Mucosa of rectum (tissue), 2 donors: Measurements from ENCODE around the gene ANKRD13D.

ENCODE experiments used
- H3K27ac ChIP-seq, 2 donors: one replicate each; pipeline ENCODE4 v1.7.0; 2013; ENCODE audit warnings: inconsistent platforms in 2 of 2, low read depth in 2 of 2, low read length in 2 of 2
- H3K27me3 ChIP-seq, 2 donors: one replicate each; pipeline ENCODE4 v1.7.0; 2013; ENCODE audit warnings: low read length in 2 of 2; ENCODE audit not compliant: control insufficient read depth in 2 of 2, insufficient read depth in 2 of 2
- H3K36me3 ChIP-seq, 2 donors: one replicate each; pipeline ENCODE4 v1.7.0; 2013; ENCODE audit warnings: low read length in 2 of 2; ENCODE audit not compliant: control insufficient read depth in 2 of 2, insufficient read depth in 2 of 2
- H3K4me1 ChIP-seq, 2 donors: one replicate each; pipeline ENCODE4 v1.7.0; 2013; ENCODE audit warnings: low read length in 2 of 2, mild to moderate bottlenecking in 1 of 2; ENCODE audit not compliant: control insufficient read depth in 2 of 2, insufficient read depth in 2 of 2
- H3K4me3 ChIP-seq, 2 donors: one replicate each; pipeline ENCODE4 v1.7.0; 2013; ENCODE audit warnings: low read length in 2 of 2
- H3K9ac ChIP-seq, 2 donors: one replicate each; pipeline ENCODE4 v1.7.0; 2013; ENCODE audit warnings: low read length in 2 of 2, low read depth in 1 of 2, mild to moderate bottlenecking in 1 of 2
- H3K9me3 ChIP-seq, 2 donors: one replicate each; pipeline ENCODE4 v1.7.0; 2013; ENCODE audit warnings: low read length in 2 of 2; ENCODE audit not compliant: control insufficient read depth in 2 of 2
- donor health status: healthy.
- donor health status: Normal muscosa, but diverticular disease.

The ANKRD13D gene

DNA sequence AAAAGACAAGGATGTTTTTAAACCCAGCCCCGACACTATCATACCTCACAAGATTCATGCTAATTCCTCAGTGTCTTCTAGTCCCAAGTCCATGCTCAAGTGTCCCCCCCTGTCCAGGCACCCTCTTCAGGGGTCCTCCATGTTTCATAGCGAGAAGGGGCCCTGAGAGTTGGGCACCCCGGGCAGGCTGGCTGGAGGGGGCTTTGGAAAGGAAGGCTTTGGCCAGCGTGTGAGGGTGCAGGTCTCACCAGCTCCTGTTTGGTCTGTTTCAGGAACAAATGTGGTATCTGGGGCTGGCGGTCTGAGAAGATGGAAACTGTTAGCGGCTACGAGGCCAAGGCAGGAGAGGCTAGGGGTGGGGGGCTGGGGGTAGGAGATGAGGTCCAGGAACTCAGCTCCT lies 9.7 kb downstream of the ANKRD13D start:
- Histone ChIP-seq H3K27me3 (no peaks in the 10 kb centered on the region), H3K9ac (no peak overlapping the region), H3K36me3 (peaks cover 18 to 20% of the 10 kb centered on the region in 2 donors), H3K4me3 (no peak overlapping the region), H3K9me3 (peaks cover 0 to 3% of the 10 kb centered on the region in 2 donors), H3K27ac (no peak overlapping the region), H3K4me1 (peaks cover 6 to 18% of the 10 kb centered on the region in 2 donors)

DNA sequence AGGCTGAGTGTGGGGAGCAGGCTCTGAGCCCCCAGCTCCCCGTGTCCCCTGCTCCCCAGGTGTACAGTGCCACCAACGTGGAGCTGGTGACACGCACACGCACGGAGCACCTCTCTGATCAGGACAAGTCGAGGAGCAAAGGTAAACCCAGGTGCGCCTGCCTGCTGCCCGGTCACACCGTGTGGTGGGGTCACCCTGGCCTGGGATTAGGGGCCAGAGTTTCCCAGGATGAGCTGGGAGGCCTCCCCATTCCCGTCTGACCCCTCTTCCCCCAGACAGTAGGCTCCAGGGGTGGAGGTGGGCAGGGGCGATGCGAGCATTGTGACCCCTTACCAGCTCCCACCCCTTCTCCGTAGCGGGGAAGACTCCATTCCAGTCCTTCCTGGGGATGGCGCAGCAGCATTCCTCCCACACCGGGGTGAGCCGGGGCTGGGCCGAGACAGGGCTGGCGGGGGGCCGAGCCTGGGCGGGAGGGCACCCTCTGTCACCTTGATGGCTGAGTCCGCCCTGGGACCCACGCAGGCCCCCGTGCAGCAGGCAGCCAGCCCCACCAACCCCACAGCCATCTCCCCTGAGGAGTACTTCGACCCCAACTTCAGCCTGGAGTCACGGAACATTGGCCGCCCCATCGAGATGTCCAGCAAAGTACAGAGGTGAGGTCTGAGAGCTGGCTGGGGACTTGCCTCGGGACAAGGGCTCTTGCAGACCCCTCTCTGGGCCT lies 10.5 kb downstream of the ANKRD13D start:
- peaks cover 12 to 24% of the 10 kb centered on the region in 2 donors for H3K4me1 ChIP-seq
- peaks cover 18 to 20% of the 10 kb centered on the region in 2 donors for H3K36me3 ChIP-seq
- H3K27ac ChIP-seq, result no peak overlapping the region
- no peak overlapping the region for H3K9ac ChIP-seq
- no peaks in the 10 kb centered on the region for H3K27me3 ChIP-seq
- H3K4me3 ChIP-seq, result no peak overlapping the region
- H3K9me3 ChIP-seq, result peaks cover 0 to 3% of the 10 kb centered on the region in 2 donors

DNA sequence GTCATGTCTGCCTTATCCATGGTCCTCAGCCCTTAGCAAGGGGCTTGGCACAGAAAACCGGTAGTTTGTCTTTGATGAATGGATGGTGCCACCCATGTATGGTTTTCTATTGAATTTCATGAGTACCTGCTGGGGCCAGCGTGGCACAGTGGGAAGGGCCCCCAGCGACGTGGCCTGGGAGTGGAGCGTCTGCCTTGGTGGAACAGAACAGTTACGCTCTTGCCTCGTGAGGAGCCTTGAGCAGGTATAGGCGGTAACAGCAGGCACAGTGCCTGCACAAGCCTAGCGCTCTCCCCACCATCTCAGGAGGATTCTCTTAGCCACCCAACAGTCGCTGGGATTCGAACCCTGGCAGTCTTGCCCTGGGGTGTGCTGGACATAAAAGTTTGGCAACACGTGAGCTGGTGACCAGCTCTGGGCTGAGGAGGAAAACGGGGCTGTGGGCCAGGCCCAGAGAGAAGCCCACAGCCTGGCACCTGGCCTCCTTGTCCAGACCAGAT lies 11.2 kb downstream of the ANKRD13D start:
- H3K4me3 ChIP-seq, result no peak overlapping the region
- no peaks in the 10 kb centered on the region for H3K27me3 ChIP-seq
- peaks cover 0 to 3% of the 10 kb centered on the region in 2 donors for H3K9me3 ChIP-seq
- no peak overlapping the region for H3K9ac ChIP-seq
- H3K27ac ChIP-seq, result no peak overlapping the region
- H3K36me3 ChIP-seq, result peaks cover 18 to 20% of the 10 kb centered on the region in 2 donors
- peaks cover 15 to 27% of the 10 kb centered on the region in 2 donors for H3K4me1 ChIP-seq

DNA sequence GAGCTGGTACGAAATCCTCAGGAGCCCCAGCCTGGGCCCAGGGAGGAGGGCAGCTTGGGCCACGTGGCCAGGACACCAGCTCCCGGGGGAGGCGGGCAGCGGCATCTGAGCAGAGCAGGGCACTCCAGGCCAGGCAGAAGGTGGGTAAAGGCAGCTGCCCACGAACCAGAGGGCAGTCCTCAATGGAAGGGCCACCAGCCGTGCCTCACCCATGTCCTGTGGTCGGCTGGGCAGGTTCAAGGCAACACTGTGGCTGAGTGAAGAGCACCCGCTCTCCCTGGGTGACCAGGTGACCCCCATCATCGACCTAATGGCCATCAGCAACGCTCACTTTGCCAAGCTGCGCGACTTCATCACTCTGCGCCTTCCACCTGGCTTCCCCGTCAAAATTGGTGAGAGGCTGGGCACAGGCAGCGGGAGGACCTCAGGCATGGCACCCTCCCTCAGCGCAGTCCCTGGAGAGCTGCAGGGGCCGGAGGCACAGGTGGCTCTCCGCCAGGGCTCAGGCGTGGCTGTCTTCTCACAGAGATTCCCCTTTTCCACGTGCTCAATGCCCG lies 11.7 kb downstream of the ANKRD13D start:
- H3K36me3 ChIP-seq, result peaks cover 18 to 20% of the 10 kb centered on the region in 2 donors
- H3K27ac ChIP-seq, result no peak overlapping the region
- H3K4me3 ChIP-seq, result no peak overlapping the region
- peaks cover 15 to 27% of the 10 kb centered on the region in 2 donors for H3K4me1 ChIP-seq
- H3K9ac ChIP-seq, result no peak overlapping the region
- peaks cover 0 to 2% of the 10 kb centered on the region in 2 donors for H3K9me3 ChIP-seq
- no peaks in the 10 kb centered on the region for H3K27me3 ChIP-seq

DNA sequence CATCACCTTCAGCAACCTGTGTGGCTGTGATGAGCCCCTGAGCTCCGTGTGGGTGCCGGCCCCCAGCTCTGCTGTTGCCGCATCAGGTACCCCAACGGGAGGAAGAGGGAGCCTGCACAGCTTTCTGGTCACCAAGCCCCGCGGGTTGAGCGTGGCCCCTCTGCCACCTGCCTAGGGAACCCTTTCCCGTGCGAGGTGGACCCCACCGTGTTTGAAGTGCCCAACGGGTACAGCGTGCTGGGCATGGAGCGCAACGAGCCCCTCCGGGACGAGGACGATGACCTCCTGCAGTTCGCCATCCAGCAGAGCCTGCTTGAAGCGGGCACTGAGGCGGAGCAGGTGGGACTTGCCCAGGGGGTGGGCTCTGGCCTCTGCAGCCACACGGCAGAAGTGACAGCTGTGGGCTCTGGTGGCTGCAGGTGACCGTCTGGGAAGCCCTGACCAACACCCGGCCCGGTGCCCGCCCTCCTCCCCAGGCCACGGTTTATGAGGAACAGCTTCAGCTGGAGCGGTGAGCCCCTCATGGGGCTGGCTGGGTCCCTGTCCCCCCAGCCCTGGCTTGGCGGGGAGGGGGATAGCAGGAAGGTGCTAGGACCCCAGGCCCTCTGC lies 12.3 kb downstream of the ANKRD13D start:
- Histone ChIP-seq H3K9ac (peak overlapping the region in 1 of 2 donors; percentile 69), H3K36me3 (peaks cover 18 to 20% of the 10 kb centered on the region in 2 donors), H3K9me3 (no peaks in the 10 kb centered on the region), H3K4me3 (peak overlapping the region in 1 of 2 donors; percentile 54), H3K27me3 (no peaks in the 10 kb centered on the region), H3K4me1 (peaks cover 15 to 27% of the 10 kb centered on the region in 2 donors), H3K27ac (no peak overlapping the region)

DNA sequence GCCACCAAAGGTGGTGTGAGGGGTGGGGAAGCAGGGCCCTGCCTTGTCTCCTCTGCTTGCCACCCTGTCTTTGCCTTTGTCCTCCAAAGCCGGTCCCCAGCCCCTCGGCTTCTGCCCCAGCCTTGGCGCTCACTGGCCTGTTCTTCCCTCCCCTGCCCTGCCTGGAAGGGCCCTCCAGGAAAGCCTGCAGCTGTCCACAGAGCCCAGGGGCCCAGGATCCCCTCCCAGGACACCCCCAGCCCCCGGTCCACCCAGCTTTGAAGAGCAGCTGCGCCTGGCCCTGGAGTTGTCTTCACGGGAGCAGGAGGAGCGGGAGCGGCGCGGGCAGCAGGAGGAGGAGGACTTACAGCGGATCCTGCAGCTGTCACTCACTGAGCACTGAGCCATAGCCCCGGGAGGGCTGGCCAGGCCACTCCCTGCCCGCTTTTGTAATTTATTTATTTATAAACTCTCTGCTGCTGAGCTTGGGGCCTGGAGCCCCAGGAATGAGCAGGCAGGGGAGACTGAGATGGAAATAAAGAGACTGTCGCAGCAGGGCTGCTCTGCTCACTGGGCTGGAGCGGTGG lies 12.9 kb downstream of the ANKRD13D start:
- Histone ChIP-seq H3K9ac (peak overlapping the region; percentile 81 to 95), H3K4me3 (peak overlapping the region; percentile 77 to 79), H3K4me1 (peaks cover 15 to 27% of the 10 kb centered on the region in 2 donors), H3K9me3 (no peaks in the 10 kb centered on the region), H3K27ac (peak overlapping the region; percentile 86 to 91), H3K27me3 (no peaks in the 10 kb centered on the region), H3K36me3 (peaks cover 20 to 23% of the 10 kb centered on the region in 2 donors)

DNA sequence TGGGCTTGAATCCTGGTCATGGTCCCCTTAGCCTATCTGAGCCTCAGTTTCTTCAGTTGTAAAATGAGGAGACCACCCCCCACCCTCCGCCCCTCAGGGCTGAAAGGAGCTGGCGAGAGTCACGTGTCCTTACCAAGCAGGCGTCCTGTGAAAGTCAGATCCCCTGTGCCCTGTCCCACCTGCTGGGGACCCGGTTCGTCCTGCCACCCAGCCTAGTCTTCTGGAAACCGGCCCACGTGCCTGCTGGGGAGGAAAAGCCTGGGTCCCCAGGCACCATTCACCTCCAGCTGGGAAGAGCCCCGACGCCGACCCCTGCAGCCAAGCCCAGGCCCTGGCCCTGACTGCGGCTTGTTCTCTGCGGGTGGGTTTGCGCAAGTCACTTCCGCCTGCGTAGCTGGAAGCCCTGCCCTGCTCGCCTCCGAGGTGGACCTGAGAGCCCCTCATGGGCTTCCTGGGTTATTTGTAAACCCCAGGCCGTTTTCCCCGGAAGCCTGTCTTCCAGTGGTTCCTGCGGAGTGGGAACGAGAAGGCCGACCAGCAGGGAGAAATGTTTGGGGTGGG lies 13.5 kb downstream of the ANKRD13D start:
- Histone ChIP-seq H3K9me3 (no peaks in the 10 kb centered on the region), H3K4me1 (peaks cover 15 to 27% of the 10 kb centered on the region in 2 donors), H3K36me3 (peaks cover 26 to 30% of the 10 kb centered on the region in 2 donors), H3K9ac (peak overlapping the region; percentile 81 to 95), H3K27ac (peak overlapping the region; percentile 86 to 91), H3K4me3 (peak overlapping the region; percentile 77 to 79), H3K27me3 (no peaks in the 10 kb centered on the region)

DNA sequence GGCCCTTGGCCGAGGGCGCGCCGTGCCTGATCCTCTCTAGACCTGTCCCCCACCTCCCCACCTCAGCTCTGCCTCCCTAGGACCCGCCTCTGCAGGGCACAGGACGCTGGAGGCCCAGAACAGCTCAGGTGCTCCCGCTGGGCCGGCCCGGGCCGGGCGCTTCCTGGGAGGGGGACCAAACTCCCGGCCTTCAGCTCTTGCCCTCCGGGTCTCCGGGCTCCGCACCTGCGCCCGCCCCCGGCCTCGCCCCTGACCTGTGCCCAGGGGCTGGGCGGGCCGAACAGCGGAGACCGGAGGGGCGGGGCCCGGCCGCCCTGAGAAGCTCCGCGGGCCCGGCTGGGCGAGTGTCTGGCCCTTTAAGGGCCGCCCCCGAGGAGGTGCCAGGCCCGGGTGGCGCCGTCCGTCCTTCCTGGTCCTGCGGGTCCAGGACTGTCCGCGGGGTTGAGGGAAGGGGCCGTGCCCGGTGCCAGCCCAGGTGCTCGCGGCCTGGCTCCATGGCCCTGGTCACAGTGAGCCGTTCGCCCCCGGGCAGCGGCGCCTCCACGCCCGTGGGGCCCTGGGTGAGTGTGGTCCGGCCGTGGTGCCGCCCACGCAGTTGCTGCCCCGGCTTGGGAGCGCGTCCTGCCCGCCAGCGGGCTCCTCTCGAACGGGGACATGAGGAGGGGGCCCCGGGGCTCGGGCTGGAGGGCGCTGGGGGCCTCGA lies 14.2 kb downstream of the ANKRD13D start, which contains the start of gene SSH3:
Gene SSH3, plus strand, starts transcription at position 399 of the 703 bp plus-strand sequence. Its CDS starts 96 bp downstream, at position 495.
- Histone ChIP-seq H3K36me3 (peaks cover 30 to 36% of the 10 kb centered on the region in 2 donors), H3K4me3 (peak within 1 kb of the TSS; percentile 77 to 79), H3K9ac (peak within 1 kb of the TSS; percentile 81 to 95), H3K27me3 (no peaks in the 10 kb centered on the region), H3K27ac (peak within 1 kb of the TSS; percentile 86 to 91), H3K4me1 (peaks cover 15 to 27% of the 10 kb centered on the region in 2 donors), H3K9me3 (no peaks in the 10 kb centered on the region)

DNA sequence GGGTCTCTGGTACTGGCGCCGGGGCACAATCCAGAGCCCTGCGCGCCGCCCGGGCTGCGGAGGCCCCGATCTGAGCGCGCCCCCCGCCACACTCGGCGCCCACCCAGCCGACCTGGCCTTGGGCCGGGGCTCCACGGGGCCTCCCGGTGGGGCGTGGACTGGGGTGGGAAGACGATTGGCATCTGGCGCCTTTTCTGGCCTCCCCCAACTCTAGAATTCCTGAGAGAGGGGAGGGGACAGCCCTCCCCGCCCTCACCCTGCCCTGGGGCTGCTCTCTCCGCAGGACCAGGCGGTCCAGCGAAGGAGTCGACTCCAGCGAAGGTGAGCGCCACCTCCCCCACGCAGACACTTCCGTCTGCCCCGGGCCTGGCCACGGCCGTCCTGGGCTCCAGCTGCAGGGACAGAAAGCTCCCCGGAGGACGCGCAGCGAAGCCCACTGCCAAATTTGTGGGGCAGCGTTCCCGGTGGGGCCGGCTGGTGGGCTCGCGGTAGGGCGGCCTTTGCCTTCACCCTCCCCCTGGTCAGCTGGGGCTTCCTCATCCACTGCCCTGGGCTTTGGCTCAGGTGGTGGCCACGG lies 14.8 kb downstream of the ANKRD13D start:
- peak overlapping the region; percentile 77 to 79 for H3K4me3 ChIP-seq
- H3K4me1 ChIP-seq, result peaks cover 15 to 27% of the 10 kb centered on the region in 2 donors
- H3K9ac ChIP-seq, result peak overlapping the region; percentile 72 to 95
- no peaks in the 10 kb centered on the region for H3K9me3 ChIP-seq
- H3K27me3 ChIP-seq, result no peaks in the 10 kb centered on the region
- H3K27ac ChIP-seq, result peak overlapping the region; percentile 85 to 91
- H3K36me3 ChIP-seq, result peaks cover 28 to 42% of the 10 kb centered on the region in 2 donors
